ENCODE data around the gene SLC5A2. TPM values are rescaled to one million over a fixed set of nuclear protein-coding genes. Genes with fewer than 3 reads are reported as not detected.

SLC5A2 gene
- total and polyA plus RNA-seq, 7 donors: 0.08 to 0.35 (median 0.26) TPM; not detected in 4

- H3K27me3 ChIP-seq (ENCODE audit: insufficient read depth in 3 of 3, low read length in 2 of 3): peaks cover 0 to 67% (median 20%) of the 10 kb centered on the region in 3 donors
- DNase-seq: no peak
- no peaks in the 10 kb centered on the region for H3K9me3 ChIP-seq
- H3K27ac ChIP-seq: no peak overlapping the region
- peak overlapping the region; percentile 47 for H3K4me3 ChIP-seq
- intact Hi-C loops (cut with DNase I): no loop called here
- no peak for TF ChIP-seq CTCF (IDR thresholded peaks at IDR 0.05)
- no peak for ATAC-seq
- H3K36me3 ChIP-seq (ENCODE audit: insufficient read depth in 1 of 2, low read depth in 1 of 2): no peaks in the 10 kb centered on the region
- no peaks in the 10 kb centered on the region for H3K4me1 ChIP-seq
- WGBS, 3 donors: 1 to 2% (median 1%) methylated on average over 42 to 52 of the region's 52 CpGs
These were observed 46.4 kb downstream of the SLC5A2 start for GRCh38 chr16:31529108-31529936.

GRCh38 chr16:31529937-31530312 is 47.0 kb downstream of the SLC5A2 start:
- Histone ChIP-seq H3K4me1 (no peaks in the 10 kb centered on the region), H3K27me3 (ENCODE audit: insufficient read depth in 3 of 3, low read length in 2 of 3) (peaks cover 0 to 73% (median 20%) of the 10 kb centered on the region in 3 donors), H3K9me3 (no peaks in the 10 kb centered on the region), H3K36me3 (ENCODE audit: insufficient read depth in 1 of 2, low read depth in 1 of 2) (no peaks in the 10 kb centered on the region), H3K27ac (no peak overlapping the region), H3K4me3 (peak overlapping the region; percentile 47)
- 16 to 22% (median 18%) methylated on average over 17 of the region's 17 CpGs for WGBS, 3 donors
- DNase-seq: no peak
- no peak for TF ChIP-seq CTCF (IDR thresholded peaks at IDR 0.05)
- no peak for ATAC-seq
- intact Hi-C loops (cut with DNase I): no loop called here

- H3K27ac ChIP-seq: no peak overlapping the region
- no peak for DNase-seq
- H3K4me3 ChIP-seq: no peak overlapping the region
- no peaks in the 10 kb centered on the region for H3K9me3 ChIP-seq
- WGBS, 3 donors: 63 to 72% (median 64%) methylated on average over 5 of the region's 5 CpGs
- no peaks in the 10 kb centered on the region for H3K36me3 ChIP-seq (ENCODE audit: insufficient read depth in 1 of 2, low read depth in 1 of 2)
- peaks cover 0 to 74% (median 20%) of the 10 kb centered on the region in 3 donors for H3K27me3 ChIP-seq (ENCODE audit: insufficient read depth in 3 of 3, low read length in 2 of 3)
- ATAC-seq: no peak
- H3K4me1 ChIP-seq: no peaks in the 10 kb centered on the region
- no peak for TF ChIP-seq CTCF (IDR thresholded peaks at IDR 0.05)
- intact Hi-C loops (cut with DNase I): no loop called here
These were observed 47.5 kb downstream of the SLC5A2 start for GRCh38 chr16:31530405-31530804.

- WGBS, 3 donors: 79 to 95% (median 87%) methylated on average over 1 of the region's 1 CpG
These were observed 48.2 kb downstream of the SLC5A2 start for GRCh38 chr16:31531096-31531495.

More at GRCh38 chr16:31531096-31531495, 48.2 kb downstream of the SLC5A2 start:
- Histone ChIP-seq H3K36me3 (ENCODE audit: insufficient read depth in 1 of 2, low read depth in 1 of 2) (no peaks in the 10 kb centered on the region), H3K9me3 (no peaks in the 10 kb centered on the region), H3K27me3 (ENCODE audit: insufficient read depth in 3 of 3, low read length in 2 of 3) (peaks cover 0 to 77% (median 20%) of the 10 kb centered on the region in 3 donors), H3K4me3 (no peak overlapping the region), H3K4me1 (no peaks in the 10 kb centered on the region), H3K27ac (no peak overlapping the region)
- ATAC-seq: no peak
- intact Hi-C loops (cut with DNase I): no loop called here
- DNase-seq: no peak
- TF ChIP-seq CTCF (IDR thresholded peaks at IDR 0.05): no peak

All from psoas muscle (tissue), 8 donors.